Dendritic cell treated with granulocyte-macrophage colony-stimulating factor and Interleukin-4, amounts not matched to agents 40 ng/mL and 50 ng/mL, for 4 days (primary cell): ENCODE measurements around the gene HNF1B.

Experiments
- H3K27ac Mint-ChIP-seq: one replicate; pipeline ENCODE4 v1.8.0; 2022; ENCODE audit warnings: mild to moderate bottlenecking, mixed read lengths
- H3K27me3 Mint-ChIP-seq: one replicate; pipeline ENCODE4 v1.8.0; 2022; ENCODE audit warnings: mild to moderate bottlenecking, mixed read lengths
- H3K36me3 Mint-ChIP-seq: one replicate; pipeline ENCODE4 v1.8.0; 2022; ENCODE audit warnings: low read depth, mixed read lengths
- H3K4me1 Mint-ChIP-seq: one replicate; pipeline ENCODE4 v1.8.0; 2022; ENCODE audit warnings: low read depth, mixed read lengths
- H3K4me3 Mint-ChIP-seq: one replicate; pipeline ENCODE4 v1.8.0; 2022; ENCODE audit warnings: mild to moderate bottlenecking, moderate library complexity, mixed read lengths
- H3K9me3 Mint-ChIP-seq: one replicate; pipeline ENCODE4 v1.8.0; 2022; ENCODE audit warnings: mixed read lengths
- intact Hi-C: fragments of 100-400 bp; cut with micrococcal nuclease; formaldehyde crosslinking; loops from one replicate; pipeline ENCODE4 v1.15.0; 2022

HNF1B gene

DNA sequence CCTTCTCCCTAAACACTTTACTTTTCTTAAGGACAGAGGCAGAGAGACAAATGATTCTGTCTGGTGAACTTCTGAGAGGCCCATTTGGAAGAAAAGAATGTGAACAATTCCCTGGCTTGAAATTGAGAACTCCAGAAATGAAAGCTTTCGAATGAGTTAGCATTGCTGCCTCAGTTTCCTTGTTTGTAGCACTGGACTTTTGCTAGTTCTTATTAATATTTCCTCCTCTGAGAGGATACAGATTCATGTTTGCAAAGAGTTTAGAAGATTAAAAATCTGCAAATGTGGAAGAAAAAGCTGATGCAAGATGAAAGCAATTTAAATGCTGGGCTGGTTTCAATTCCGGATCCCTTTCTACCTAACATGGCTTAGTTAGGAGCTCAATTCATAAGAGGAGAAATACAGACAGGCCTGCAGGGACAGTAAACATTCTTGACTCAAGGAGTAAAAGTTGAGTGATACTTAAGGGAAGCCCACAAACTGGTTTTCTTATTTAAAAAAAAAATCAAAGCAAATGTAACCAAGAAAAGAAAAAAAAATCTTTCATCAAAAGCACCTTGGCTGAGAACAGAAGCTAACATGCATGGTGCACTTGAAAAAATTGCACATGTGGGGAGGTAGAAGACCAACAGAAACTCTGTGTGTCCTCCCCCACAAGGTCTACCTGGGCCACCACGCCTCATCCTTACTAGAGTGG lies 27.1 kb downstream of the HNF1B start:
- Mint-ChIP-seq H3K36me3 (no peaks in the 10 kb centered on the region), H3K4me1 (no peaks in the 10 kb centered on the region), H3K27me3 (peaks cover 36% of the 10 kb centered on the region), H3K9me3 (no peaks in the 10 kb centered on the region), H3K27ac (no peak overlapping the region), H3K4me3 (no peak overlapping the region)
- intact Hi-C loops: no loop called here

DNA sequence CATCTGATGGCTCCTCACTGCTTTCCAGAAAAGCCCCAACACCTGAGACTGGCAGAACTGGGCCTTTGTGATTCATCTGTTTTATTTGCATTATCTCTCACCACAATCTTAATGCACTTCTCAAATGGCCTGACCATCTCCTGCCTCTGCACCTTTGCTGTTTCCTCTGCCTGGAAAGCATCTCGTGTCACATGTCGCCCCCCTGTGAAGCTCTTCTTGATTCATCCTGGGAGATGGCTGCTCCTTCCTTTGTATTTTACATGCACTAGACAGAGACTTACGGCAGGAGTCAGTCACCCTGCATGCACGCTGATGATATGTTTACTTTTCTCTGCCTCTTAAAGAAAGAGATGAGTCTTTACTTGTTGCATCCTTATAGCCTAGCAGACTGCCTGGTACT lies 30.0 kb downstream of the HNF1B start:
- Mint-ChIP-seq H3K9me3 (no peaks in the 10 kb centered on the region), H3K27ac (no peak overlapping the region), H3K36me3 (no peaks in the 10 kb centered on the region), H3K4me1 (peaks cover 5% of the 10 kb centered on the region), H3K4me3 (no peak overlapping the region), H3K27me3 (peaks cover 37% of the 10 kb centered on the region)
- intact Hi-C loops: no loop called here

DNA sequence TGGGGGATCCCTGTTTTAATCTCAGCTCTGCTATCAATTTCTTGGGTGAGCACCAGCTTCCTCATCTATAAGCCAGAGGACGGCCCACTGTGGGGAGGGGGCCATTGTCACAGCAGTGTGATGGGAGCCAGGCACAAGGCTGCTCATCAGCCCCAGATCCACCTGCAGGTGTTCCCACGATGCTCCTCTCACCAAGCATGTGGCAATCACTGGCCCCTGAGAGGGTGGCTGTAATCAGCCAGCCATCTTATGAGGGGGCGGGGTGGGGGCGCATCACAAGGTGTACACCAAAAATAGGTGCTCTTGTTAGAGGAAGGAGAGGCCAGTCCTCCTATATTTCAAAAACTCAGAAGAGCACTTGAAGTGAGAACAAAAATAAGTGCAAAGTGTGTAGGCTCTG lies 31.2 kb downstream of the HNF1B start:
- H3K4me3 Mint-ChIP-seq: no peak overlapping the region
- H3K9me3 Mint-ChIP-seq: no peaks in the 10 kb centered on the region
- H3K36me3 Mint-ChIP-seq: no peaks in the 10 kb centered on the region
- no peak overlapping the region for H3K27ac Mint-ChIP-seq
- H3K27me3 Mint-ChIP-seq: peaks cover 38% of the 10 kb centered on the region
- peaks cover 5% of the 10 kb centered on the region for H3K4me1 Mint-ChIP-seq
- intact Hi-C loops: no loop called here

DNA sequence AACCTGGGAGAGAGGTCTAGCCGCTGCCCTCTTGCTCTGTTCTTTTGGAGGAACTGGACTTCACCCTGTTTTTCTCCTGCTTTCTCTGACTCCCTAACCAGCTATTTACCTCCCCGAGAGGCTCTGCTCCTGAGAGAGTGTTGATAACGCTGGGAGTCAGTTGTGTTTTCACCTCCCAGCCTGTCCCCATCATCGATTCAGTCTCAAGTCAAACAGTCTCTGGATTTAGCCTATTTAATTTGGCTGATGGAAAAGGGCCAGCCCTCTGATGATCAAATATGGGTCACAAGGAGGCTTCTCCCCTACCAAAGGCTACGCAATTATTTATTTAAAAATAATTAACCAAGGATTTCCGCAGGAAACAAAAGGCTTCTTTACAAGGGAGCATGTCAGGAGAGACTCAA lies 31.8 kb downstream of the HNF1B start:
- peaks cover 5% of the 10 kb centered on the region for H3K4me1 Mint-ChIP-seq
- H3K4me3 Mint-ChIP-seq: no peak overlapping the region
- H3K9me3 Mint-ChIP-seq: no peaks in the 10 kb centered on the region
- H3K36me3 Mint-ChIP-seq: no peaks in the 10 kb centered on the region
- H3K27me3 Mint-ChIP-seq: peaks cover 39% of the 10 kb centered on the region
- H3K27ac Mint-ChIP-seq: no peak overlapping the region
- intact Hi-C loops: no loop called here

DNA sequence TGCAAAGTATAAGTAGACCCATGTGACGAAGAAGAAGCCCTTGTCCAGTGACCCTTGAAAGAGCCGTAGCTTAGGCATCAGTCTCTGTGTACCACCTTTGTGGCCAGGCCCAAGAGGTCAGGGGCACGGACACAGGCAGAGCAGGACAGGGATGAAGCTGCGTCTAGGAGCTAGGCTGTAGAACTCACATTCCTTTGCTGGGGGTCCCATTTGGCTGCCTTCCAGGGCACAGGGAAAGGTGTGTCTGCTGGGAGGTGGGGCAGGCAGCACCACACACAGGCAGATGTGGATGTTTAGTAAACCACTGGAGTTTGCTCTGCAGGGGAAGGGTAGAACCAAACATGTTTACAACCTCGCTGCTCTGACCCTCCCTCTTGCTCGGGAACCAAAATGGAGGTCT lies 33.7 kb downstream of the HNF1B start:
- intact Hi-C loops: no loop called here
- no peaks in the 10 kb centered on the region for H3K36me3 Mint-ChIP-seq
- no peak overlapping the region for H3K4me3 Mint-ChIP-seq
- peaks cover 5% of the 10 kb centered on the region for H3K4me1 Mint-ChIP-seq
- H3K27ac Mint-ChIP-seq: no peak overlapping the region
- no peaks in the 10 kb centered on the region for H3K9me3 Mint-ChIP-seq
- H3K27me3 Mint-ChIP-seq: peaks cover 33% of the 10 kb centered on the region

DNA sequence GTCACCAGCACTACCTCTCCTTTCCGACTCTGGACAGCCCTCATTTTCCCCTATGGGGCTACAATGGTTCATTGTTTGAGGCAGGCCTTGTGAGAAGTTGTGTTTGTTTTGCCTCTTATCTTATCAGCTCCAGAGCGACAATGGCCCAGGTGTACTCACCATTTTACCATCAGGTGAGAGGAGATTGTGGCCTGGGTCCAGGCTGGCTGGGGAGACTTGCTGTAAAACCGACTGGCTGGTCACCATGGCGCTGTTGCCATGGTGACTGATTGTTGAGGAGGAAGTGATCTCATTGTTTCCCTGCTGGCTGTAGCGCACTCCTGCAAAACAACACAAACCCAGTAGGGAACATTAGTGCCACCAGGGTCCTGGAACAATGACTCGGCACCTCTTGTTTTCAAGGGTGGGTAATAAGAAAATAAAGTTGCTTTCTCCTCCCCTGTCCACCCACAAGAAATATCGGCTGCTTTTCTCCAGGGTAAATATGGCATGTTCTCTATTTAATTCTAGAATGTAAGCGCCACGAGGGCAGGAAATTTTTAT lies 34.4 kb downstream of the HNF1B start:
- Mint-ChIP-seq H3K27ac (no peak overlapping the region), H3K27me3 (peaks cover 30% of the 10 kb centered on the region), H3K9me3 (no peaks in the 10 kb centered on the region), H3K36me3 (no peaks in the 10 kb centered on the region), H3K4me3 (no peak overlapping the region), H3K4me1 (peaks cover 5% of the 10 kb centered on the region)
- intact Hi-C loops: no loop called here

DNA sequence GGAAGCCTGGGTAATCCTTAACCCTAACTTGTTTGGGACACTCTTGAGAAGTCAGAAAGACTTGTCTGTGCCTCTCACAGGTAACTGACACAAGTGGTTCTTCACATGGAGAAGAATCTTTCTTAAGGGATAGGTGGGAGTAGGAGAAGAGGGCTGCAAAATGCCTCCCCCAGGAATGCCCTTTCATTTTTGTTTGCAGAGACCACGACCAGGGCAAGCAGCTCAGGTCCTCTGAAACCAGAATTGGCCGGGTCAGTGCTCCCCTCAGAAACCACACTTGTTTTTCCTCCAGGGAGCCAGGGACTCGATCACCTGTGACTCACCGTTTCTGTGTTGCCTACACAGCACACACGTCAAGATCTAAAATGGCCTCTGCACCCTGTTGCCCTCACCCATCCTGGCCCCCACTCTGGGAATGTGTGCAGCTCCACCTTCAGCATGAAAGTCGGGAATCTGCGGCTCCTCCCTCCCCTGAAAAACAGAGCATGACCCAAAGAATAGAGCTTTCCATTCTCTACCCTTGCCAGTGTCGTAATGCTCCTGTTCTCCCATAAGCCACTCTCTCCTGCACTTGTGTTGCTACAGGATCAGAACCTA lies 36.1 kb downstream of the HNF1B start:
- H3K4me1 Mint-ChIP-seq: peaks cover 5% of the 10 kb centered on the region
- no peak overlapping the region for H3K27ac Mint-ChIP-seq
- peaks cover 38% of the 10 kb centered on the region for H3K27me3 Mint-ChIP-seq
- H3K36me3 Mint-ChIP-seq: no peaks in the 10 kb centered on the region
- intact Hi-C loops: loop anchor here (10.0 kb wide), 1 partner anchor 136 kb away; no protein-coding TSS in a partner anchor
- H3K9me3 Mint-ChIP-seq: no peaks in the 10 kb centered on the region
- no peak overlapping the region for H3K4me3 Mint-ChIP-seq

DNA sequence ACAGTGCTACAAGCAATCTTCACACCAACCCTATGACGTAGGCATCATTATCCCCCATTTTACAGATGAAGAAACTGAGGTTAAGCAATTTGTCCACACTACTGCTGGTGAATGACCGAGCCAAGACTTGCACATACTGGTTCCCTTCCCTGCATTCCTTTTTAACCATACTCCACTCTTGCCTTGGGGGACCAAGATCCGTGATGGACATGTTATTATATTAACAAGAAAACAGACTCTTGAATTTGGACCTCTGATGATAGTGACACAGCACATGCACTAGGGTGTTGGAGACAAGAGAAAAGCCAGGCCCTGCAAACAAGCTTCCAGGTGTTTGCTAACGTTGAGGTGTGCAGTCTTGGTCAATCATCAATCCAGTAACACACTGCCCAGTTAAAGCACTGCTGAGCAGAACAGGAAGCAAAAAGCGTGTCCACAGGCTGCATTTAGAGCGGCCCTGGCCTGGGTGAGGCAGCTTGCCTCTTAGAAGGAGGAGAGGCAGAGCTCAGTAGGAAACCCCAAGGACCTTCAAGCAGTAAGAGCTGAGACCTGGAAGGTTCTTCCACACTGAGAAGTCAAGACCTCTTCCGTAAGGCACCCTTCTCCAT lies 36.7 kb downstream of the HNF1B start:
- no peak overlapping the region for H3K4me3 Mint-ChIP-seq
- H3K27me3 Mint-ChIP-seq: peaks cover 37% of the 10 kb centered on the region
- no peaks in the 10 kb centered on the region for H3K36me3 Mint-ChIP-seq
- H3K27ac Mint-ChIP-seq: no peak overlapping the region
- H3K9me3 Mint-ChIP-seq: no peaks in the 10 kb centered on the region
- intact Hi-C loops: loop anchor here (10.0 kb wide), 1 partner anchor 137 kb away; no protein-coding TSS in a partner anchor
- H3K4me1 Mint-ChIP-seq: peaks cover 5% of the 10 kb centered on the region

DNA sequence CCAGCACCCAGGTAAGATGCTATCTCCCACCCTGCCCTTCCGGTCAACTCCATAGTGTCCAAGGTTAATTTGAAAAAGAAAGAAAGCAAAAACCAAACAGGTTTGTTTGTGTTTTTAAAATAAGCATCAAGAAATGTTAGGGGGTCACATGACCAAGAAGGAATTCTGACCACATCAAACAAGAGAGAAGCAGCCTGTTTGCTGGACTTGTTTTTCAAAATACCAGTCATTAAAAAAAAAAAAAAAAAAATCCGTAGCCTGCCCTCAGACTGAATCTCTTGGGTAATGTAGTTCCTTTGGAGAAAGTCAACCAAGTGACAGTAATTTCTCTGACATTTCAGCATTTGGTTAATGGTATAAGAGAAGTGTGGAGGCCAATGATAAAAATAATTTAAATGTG lies 38.4 kb downstream of the HNF1B start:
- H3K27me3 Mint-ChIP-seq: peaks cover 36% of the 10 kb centered on the region
- intact Hi-C loops: loop anchor here (10.0 kb wide), 1 partner anchor 138 kb away; no protein-coding TSS in a partner anchor
- no peak overlapping the region for H3K4me3 Mint-ChIP-seq
- H3K27ac Mint-ChIP-seq: no peak overlapping the region
- H3K4me1 Mint-ChIP-seq: peaks cover 5% of the 10 kb centered on the region
- no peaks in the 10 kb centered on the region for H3K36me3 Mint-ChIP-seq
- H3K9me3 Mint-ChIP-seq: no peaks in the 10 kb centered on the region

DNA sequence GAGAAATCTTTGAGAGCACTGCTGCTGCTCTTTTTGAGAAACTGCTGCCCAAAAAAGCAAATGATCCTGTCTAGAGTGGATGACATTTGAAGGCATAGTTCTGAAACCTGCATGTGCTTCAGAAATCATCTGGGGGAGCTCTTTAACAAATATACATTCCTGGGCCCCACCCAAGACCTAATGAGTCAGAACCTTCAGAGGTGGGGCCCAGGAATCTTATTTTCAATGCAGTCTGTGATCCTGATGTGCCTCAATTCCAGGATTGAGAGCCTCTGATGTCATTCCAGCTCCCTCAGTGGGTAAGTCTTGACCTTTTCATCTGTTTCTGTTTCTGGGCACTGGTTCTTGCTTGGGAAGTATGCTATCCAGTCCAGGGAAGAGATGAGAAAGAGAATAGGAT lies 42.3 kb downstream of the HNF1B start:
- no peaks in the 10 kb centered on the region for H3K36me3 Mint-ChIP-seq
- peaks cover 31% of the 10 kb centered on the region for H3K27me3 Mint-ChIP-seq
- H3K4me3 Mint-ChIP-seq: no peak overlapping the region
- no peaks in the 10 kb centered on the region for H3K4me1 Mint-ChIP-seq
- no peak overlapping the region for H3K27ac Mint-ChIP-seq
- H3K9me3 Mint-ChIP-seq: no peaks in the 10 kb centered on the region
- intact Hi-C loops: loop anchor here (10.0 kb wide), 1 partner anchor 142 kb away; no protein-coding TSS in a partner anchor

DNA sequence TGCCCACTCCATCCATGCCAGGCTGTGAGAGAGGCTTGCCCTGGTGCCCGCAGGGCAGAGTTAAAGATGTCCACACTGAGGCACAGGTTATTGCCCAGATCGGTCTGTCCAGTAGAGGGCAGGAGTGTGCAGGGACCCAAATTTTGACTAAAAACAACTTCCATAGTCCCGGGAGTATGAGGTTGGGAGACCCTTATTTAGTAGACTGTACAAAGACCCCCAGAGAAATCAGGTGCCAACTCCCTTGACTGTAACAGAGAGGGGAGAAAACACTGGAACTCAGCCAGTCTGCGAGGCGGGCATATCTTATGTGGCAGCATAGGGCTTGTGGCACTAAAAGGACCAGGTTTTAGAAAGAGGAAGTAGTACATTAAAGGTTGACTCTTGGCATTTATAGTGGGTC lies 43.4 kb downstream of the HNF1B start:
- Mint-ChIP-seq H3K9me3 (no peaks in the 10 kb centered on the region), H3K27ac (no peak overlapping the region), H3K27me3 (peaks cover 35% of the 10 kb centered on the region), H3K4me1 (no peaks in the 10 kb centered on the region), H3K36me3 (no peaks in the 10 kb centered on the region), H3K4me3 (peak overlapping the region; percentile 10)
- intact Hi-C loops: loop anchor here (1.0 to 10.0 kb wide), 3 partner anchors 70 to 143 kb away; no protein-coding TSS in a partner anchor

DNA sequence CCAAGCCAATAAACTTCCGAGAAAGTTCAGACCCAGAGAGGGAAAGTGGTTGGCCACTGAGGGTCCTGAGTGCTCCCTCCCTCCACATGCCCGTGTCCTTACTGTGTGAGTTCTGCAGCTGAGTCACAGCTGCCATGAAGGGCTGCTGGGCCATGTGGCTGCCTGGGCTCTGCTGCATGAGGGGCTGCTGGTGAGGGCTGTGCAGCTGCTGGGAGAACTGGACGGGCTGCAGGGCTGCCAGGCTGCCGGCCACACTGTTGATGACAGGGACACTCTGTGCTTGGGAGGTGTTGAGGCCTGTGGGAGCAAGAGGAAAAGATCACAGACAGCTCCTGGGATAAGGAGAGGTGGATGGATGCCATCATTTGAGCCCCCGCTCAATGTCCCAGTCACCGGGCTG lies 44.0 kb downstream of the HNF1B start:
- no peak overlapping the region for H3K4me3 Mint-ChIP-seq
- no peaks in the 10 kb centered on the region for H3K36me3 Mint-ChIP-seq
- H3K27ac Mint-ChIP-seq: no peak overlapping the region
- peaks cover 31% of the 10 kb centered on the region for H3K27me3 Mint-ChIP-seq
- no peaks in the 10 kb centered on the region for H3K9me3 Mint-ChIP-seq
- no peaks in the 10 kb centered on the region for H3K4me1 Mint-ChIP-seq
- intact Hi-C loops: loop anchor here (1.0 to 10.0 kb wide), 3 partner anchors 70 to 144 kb away; no protein-coding TSS in a partner anchor

DNA sequence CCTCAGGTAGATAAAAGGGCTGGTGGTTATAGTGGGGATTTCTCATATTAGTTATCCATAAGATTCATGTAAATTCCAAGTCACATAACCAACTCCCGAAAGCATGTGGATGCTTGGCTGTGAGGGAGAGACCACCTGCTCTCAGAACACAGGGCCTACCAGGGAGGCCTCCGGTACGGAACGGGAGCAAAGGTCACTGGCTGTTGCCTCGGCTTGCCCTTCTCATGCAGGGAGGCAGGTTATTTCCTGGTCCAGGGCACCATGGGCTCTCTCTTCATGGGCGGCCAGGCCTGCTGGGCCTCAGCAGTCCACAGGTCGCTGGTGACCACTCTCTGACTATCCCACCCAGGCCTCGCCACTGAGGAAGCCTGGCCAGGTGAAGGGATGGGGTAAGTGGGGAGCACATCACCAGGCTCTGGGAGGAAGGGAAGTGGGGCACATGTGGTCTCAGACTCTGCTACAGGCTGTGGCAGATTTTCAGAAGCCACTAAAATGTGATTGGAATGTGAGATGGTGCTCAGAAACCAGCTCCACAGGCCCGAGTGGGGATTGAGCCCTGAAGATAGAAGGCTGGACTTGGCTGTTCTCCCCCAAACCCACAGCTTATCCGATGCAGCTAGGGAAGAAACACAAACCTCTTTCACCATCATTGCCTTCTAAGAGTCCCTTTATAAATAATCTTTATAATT lies 45.4 kb downstream of the HNF1B start:
- no peaks in the 10 kb centered on the region for H3K4me1 Mint-ChIP-seq
- H3K4me3 Mint-ChIP-seq: no peak overlapping the region
- H3K9me3 Mint-ChIP-seq: no peaks in the 10 kb centered on the region
- intact Hi-C loops: no loop called here
- no peak overlapping the region for H3K27ac Mint-ChIP-seq
- H3K36me3 Mint-ChIP-seq: no peaks in the 10 kb centered on the region
- peaks cover 26% of the 10 kb centered on the region for H3K27me3 Mint-ChIP-seq

DNA sequence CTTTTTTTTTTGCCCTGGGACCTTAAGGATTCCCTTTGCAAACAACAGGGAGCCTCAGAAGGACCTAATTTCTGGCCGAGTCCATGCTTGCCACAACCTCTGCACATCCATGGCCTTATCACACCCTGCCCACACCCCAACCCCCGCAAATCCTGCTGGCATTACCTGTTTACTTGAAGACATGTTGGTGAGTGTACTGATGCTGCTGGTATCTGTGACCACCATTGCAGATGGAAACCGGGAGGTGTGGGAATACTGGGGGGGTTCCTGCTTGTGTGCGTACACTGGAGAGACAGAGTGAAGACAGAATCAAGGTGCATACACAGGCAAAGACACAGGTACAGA lies 46.0 kb downstream of the HNF1B start:
- Mint-ChIP-seq H3K27me3 (peaks cover 21% of the 10 kb centered on the region), H3K9me3 (no peaks in the 10 kb centered on the region), H3K36me3 (no peaks in the 10 kb centered on the region), H3K4me1 (no peaks in the 10 kb centered on the region), H3K4me3 (no peak overlapping the region), H3K27ac (no peak overlapping the region)
- intact Hi-C loops: no loop called here
